HFFc6 (cell line): ENCODE data around the gene NLRP13. TPM values are rescaled to one million over a fixed set of nuclear protein-coding genes. Genes with fewer than 3 reads are reported as not detected.
"Not testable (repeated sequence)": the region's sequence is repeated elsewhere in the genome, so short reads cannot be mapped to it uniquely, and the experiment has no call there.

Experiments used
- DNase-seq: peaks from one replicate; pipeline ENCODE4 v3.0.0-alpha.2; 2018
- H3K27ac Mint-ChIP-seq: 2 replicates; pipeline ENCODE4 v1.8.0; 2020; ENCODE audit warnings: mild to moderate bottlenecking, mixed read lengths
- H3K27me3 Mint-ChIP-seq: 2 replicates; pipeline ENCODE4 v1.8.0; 2021; ENCODE audit warnings: mild to moderate bottlenecking, moderate library complexity, mixed read lengths; ENCODE audit not compliant: insufficient read depth
- H3K36me3 Mint-ChIP-seq: 2 replicates; pipeline ENCODE4 v1.8.0; 2021; ENCODE audit warnings: low read depth, mixed read lengths
- H3K4me1 Mint-ChIP-seq: 2 replicates; pipeline ENCODE4 v1.8.0; 2020; ENCODE audit warnings: low read depth, mixed read lengths
- H3K4me3 Mint-ChIP-seq: 2 replicates; pipeline ENCODE4 v1.8.0; 2020; ENCODE audit warnings: mild to moderate bottlenecking, moderate library complexity, mixed read lengths
- H3K9me3 Mint-ChIP-seq: 2 replicates; pipeline ENCODE4 v1.8.0; 2020; ENCODE audit warnings: mild to moderate bottlenecking, mixed read lengths
- CTCF ChIP-seq: fragments of 200-600 bp; sonication (generic); IDR thresholded peaks from 2 replicates; pipeline ENCODE4 v1.5.0; 2021; ENCODE audit warnings: antibody characterized with exemption, mild to moderate bottlenecking
- total RNA-seq, 6 experiments: library from RNA; stranded (reverse); fragmentation: NEBNext Ultra II Directional; extraction: Animal tissue kit (Norgen Biotek cat#: 25700); gene quantifications; 2 replicates in 1 of 6; 3 replicates in 5 of 6; pipeline ENCODE4 v1.2.3, GENCODE V29; 2021

NLRP13 gene
- total RNA-seq, 6 experiments from 2014 or later: not detected

DNA sequence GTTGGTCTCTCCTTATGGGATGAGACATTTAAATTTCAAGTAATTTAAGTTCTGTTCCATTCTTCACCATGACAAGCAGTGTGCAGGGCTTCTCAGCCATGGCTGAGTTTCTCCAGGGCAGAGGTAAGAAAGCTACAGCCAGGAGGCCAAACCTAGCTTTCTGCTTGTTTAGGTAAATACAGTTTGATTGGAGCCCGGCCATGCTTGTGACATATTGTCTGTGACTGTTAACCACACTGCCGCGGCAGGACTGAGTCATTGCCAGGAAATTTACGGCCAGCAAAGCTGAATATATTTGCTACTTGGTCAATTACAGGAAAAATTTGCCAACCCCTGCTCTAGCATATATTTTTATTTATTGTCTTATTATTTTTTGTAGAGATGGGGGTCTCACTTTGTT, 26.2 kb upstream of the NLRP13 start:
- Mint-ChIP-seq H3K4me1 (no peaks in the 10 kb centered on the region), H3K27ac (no peak overlapping the region), H3K4me3 (no peak overlapping the region), H3K36me3 (no peaks in the 10 kb centered on the region), H3K9me3 (peaks cover 37% of the 10 kb centered on the region), H3K27me3 (no peaks in the 10 kb centered on the region; the same call in 1 of the 2 replicates)
- no peak for TF ChIP-seq CTCF
- no peak for DNase-seq

GRCh38 chr19:55956431-55956830, 24.3 kb upstream of the NLRP13 start:
- Mint-ChIP-seq H3K27me3 (no peaks in the 10 kb centered on the region; the same call in 1 of the 2 replicates), H3K4me3 (no peak overlapping the region), H3K36me3 (no peaks in the 10 kb centered on the region), H3K9me3 (peaks cover 44% of the 10 kb centered on the region), H3K27ac (no peak overlapping the region), H3K4me1 (no peaks in the 10 kb centered on the region)
- DNase-seq: no peak
- no peak for TF ChIP-seq CTCF

GRCh38 chr19:55950566-55950965, 18.4 kb upstream of the NLRP13 start:
- H3K27ac Mint-ChIP-seq, H3K4me1 Mint-ChIP-seq: not testable (repeated sequence)
- peaks cover 62% of the 10 kb centered on the region for H3K9me3 Mint-ChIP-seq

GRCh38 chr19:55947532-55947931, 15.4 kb upstream of the NLRP13 start, which contains the start of gene NLRP8:
TSS of gene NLRP8 (plus strand) at chr19:55947832.
- Mint-ChIP-seq H3K27me3 (no peaks in the 10 kb centered on the region), H3K36me3 (no peaks in the 10 kb centered on the region; the same call in 1 of the 2 replicates)

More at GRCh38 chr19:55950566-55950965, 18.4 kb upstream of the NLRP13 start:
- not testable (repeated sequence) for DNase-seq, H3K27me3 Mint-ChIP-seq, H3K4me3 Mint-ChIP-seq, H3K36me3 Mint-ChIP-seq

GRCh38 chr19:55940306-55940705, 8.2 kb upstream of the NLRP13 start:
- peaks cover 60% of the 10 kb centered on the region for H3K9me3 Mint-ChIP-seq

More at GRCh38 chr19:55947532-55947931, 15.4 kb upstream of the NLRP13 start, which contains the start of gene NLRP8:
- peaks cover 65% of the 10 kb centered on the region for H3K9me3 Mint-ChIP-seq
- no peak within 1 kb of the TSS for H3K4me3 Mint-ChIP-seq
- TF ChIP-seq CTCF: no peak
- no peak within 1 kb of the TSS for H3K27ac Mint-ChIP-seq
- no peaks in the 10 kb centered on the region for H3K4me1 Mint-ChIP-seq
- no peak for DNase-seq

DNA sequence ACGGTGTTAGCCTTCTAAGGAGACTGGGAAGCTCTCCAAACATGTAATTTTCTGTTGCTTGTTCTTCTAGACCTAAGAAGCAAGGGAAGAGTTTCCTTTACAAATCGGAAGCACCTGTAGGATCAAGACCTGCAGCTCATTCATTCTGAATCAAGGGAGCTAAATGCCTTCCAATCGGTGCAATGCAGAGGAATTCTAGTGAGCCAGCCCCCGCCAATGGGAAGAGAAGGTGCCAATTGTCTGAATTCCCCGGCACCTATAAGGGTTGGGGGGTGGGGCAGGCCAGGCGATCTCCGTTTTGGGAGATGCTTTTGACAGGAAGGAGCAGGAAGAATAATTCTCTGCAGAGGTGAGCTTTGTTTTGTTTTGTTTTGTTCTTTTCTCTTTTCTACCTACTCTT, 7.1 kb upstream of the NLRP13 start:
- no peak overlapping the region for H3K4me3 Mint-ChIP-seq
- no peaks in the 10 kb centered on the region for H3K27me3 Mint-ChIP-seq
- 0 out of 2 replicates have a peak, but pooled peaks cover 6% of the 10 kb centered on the region for H3K36me3 Mint-ChIP-seq
- H3K9me3 Mint-ChIP-seq: peaks cover 62% of the 10 kb centered on the region
- no peak overlapping the region for H3K27ac Mint-ChIP-seq
- no peaks in the 10 kb centered on the region for H3K4me1 Mint-ChIP-seq
- no peak for DNase-seq
- no peak for TF ChIP-seq CTCF

More at GRCh38 chr19:55940306-55940705, 8.2 kb upstream of the NLRP13 start:
- H3K4me3 Mint-ChIP-seq: no peak overlapping the region
- DNase-seq: no peak
- H3K36me3 Mint-ChIP-seq: no peaks in the 10 kb centered on the region
- H3K4me1 Mint-ChIP-seq: no peaks in the 10 kb centered on the region
- no peak overlapping the region for H3K27ac Mint-ChIP-seq
- TF ChIP-seq CTCF: no peak
- no peaks in the 10 kb centered on the region for H3K27me3 Mint-ChIP-seq
